ENCODE data around the gene CEBPA. TPM values are rescaled to one million over a fixed set of nuclear protein-coding genes. Genes with fewer than 3 reads are reported as not detected.

The CEBPA gene
- total RNA-seq, 1 donor from 2014 or later: 0.45 TPM

- Mint-ChIP-seq H3K27me3 (ENCODE audit: low read depth, unreplicated experiment) (peaks cover 36% of the 10 kb centered on the region), H3K4me1 (ENCODE audit: low read depth, unreplicated experiment) (no peaks in the 10 kb centered on the region), H3K36me3 (ENCODE audit: low read depth, unreplicated experiment) (no peaks in the 10 kb centered on the region), H3K27ac (ENCODE audit: unreplicated experiment) (no peak overlapping the region), H3K4me3 (ENCODE audit: unreplicated experiment) (no peak overlapping the region), H3K9me3 (ENCODE audit: unreplicated experiment) (no peaks in the 10 kb centered on the region)
- Histone ChIP-seq H3K27me3 (ENCODE audit: insufficient read depth, low read length) (peaks cover 10% of the 10 kb centered on the region), H3K79me2 (ENCODE audit: insufficient read depth, low read length) (no peaks in the 10 kb centered on the region), H2AFZ (ENCODE audit: low read depth, low read length) (no peak overlapping the region), H3K27ac (ENCODE audit: low read depth, low read length) (no peak overlapping the region), H3K9ac (ENCODE audit: low read length) (no peak overlapping the region), H3K4me1 (ENCODE audit: insufficient read depth, low read length) (no peaks in the 10 kb centered on the region), H3K36me3 (ENCODE audit: insufficient read depth, low read length) (no peaks in the 10 kb centered on the region), H3K4me2 (ENCODE audit: low read length) (no peak overlapping the region), H3K4me3 (ENCODE audit: insufficient read depth, low read depth, low read length) (no peak overlapping the region), H3K9me3 (ENCODE audit: insufficient read depth, low read depth, low read length) (no peaks in the 10 kb centered on the region), H4K20me1 (ENCODE audit: insufficient read depth, low read length) (no peaks in the 10 kb centered on the region)
- TF ChIP-seq EZH2 (IDR thresholded peaks at IDR 0.05; ENCODE audit: insufficient read depth, low read length) (no peak), CTCF (IDR thresholded peaks at IDR 0.05; ENCODE audit: insufficient read depth, low read depth, low read length) (no peak)
- DNase-seq (ENCODE audit: low read depth) (no peak), FAIRE-seq (no peak)
Observed at GRCh38 chr19:33349319-33350289, 47.3 kb upstream of the CEBPA start.

GRCh38 chr19:33348301-33349010 lies 46.1 kb upstream of the CEBPA start:
- DNase-seq (ENCODE audit: low read depth) (peak; percentile 15), FAIRE-seq (no peak)
- Histone ChIP-seq H2AFZ (ENCODE audit: low read depth, low read length) (no peak overlapping the region), H3K27ac (ENCODE audit: low read depth, low read length) (no peak overlapping the region), H3K4me1 (ENCODE audit: insufficient read depth, low read length) (no peaks in the 10 kb centered on the region), H3K9me3 (ENCODE audit: insufficient read depth, low read depth, low read length) (no peaks in the 10 kb centered on the region), H3K9ac (ENCODE audit: low read length) (no peak overlapping the region), H3K36me3 (ENCODE audit: insufficient read depth, low read length) (no peaks in the 10 kb centered on the region), H3K4me2 (ENCODE audit: low read length) (no peak overlapping the region), H4K20me1 (ENCODE audit: insufficient read depth, low read length) (no peaks in the 10 kb centered on the region), H3K27me3 (ENCODE audit: insufficient read depth, low read length) (peaks cover 16% of the 10 kb centered on the region), H3K4me3 (ENCODE audit: insufficient read depth, low read depth, low read length) (no peak overlapping the region), H3K79me2 (ENCODE audit: insufficient read depth, low read length) (no peaks in the 10 kb centered on the region)
- no peak overlapping the region for H3K4me3 Mint-ChIP-seq (ENCODE audit: unreplicated experiment)
- H3K27me3 Mint-ChIP-seq (ENCODE audit: low read depth, unreplicated experiment): peaks cover 43% of the 10 kb centered on the region
- H3K9me3 Mint-ChIP-seq (ENCODE audit: unreplicated experiment): no peaks in the 10 kb centered on the region
- no peak for TF ChIP-seq EZH2 (IDR thresholded peaks at IDR 0.05; ENCODE audit: insufficient read depth, low read length)
- no peak for TF ChIP-seq CTCF (IDR thresholded peaks at IDR 0.05; ENCODE audit: insufficient read depth, low read depth, low read length)
- H3K36me3 Mint-ChIP-seq (ENCODE audit: low read depth, unreplicated experiment): no peaks in the 10 kb centered on the region
- H3K27ac Mint-ChIP-seq (ENCODE audit: unreplicated experiment): no peak overlapping the region
- H3K4me1 Mint-ChIP-seq (ENCODE audit: low read depth, unreplicated experiment): no peaks in the 10 kb centered on the region

Measured in astrocyte (in vitro differentiated cells and primary cell).